IMR-90 (cell line): Measurements from ENCODE around the gene SIM1. TPM values are rescaled to one million over a fixed set of nuclear protein-coding genes. Genes with fewer than 3 reads are reported as not detected.

Experiments
- ATAC-seq: fragments of 200-7000 bp; cut with Tn5 transposase; 2 replicates; pipeline ENCODE4 v1.9.1; 2020; ENCODE audit warnings: low read depth, mild to moderate bottlenecking, moderate library complexity
- BruUV-seq: library from RNA; stranded (reverse); fragments of 400-500 nt; replicated peaks from 2 replicates; lab custom pipeline; 2021; lab: Mats Ljungman, UMichigan
- CTCF ChIA-PET: fragments of 300-600 bp; formaldehyde crosslinking; extraction: SDS; loops from one replicate; lab custom pipeline; 2021; ENCODE audit warnings: antibody characterized with exemption; lab: Yijun Ruan, JAX
- POLR2A ChIA-PET: fragments of 300-600 bp; sonication (Branson Sonifier 250); formaldehyde crosslinking; loops from one replicate; lab custom pipeline; 2022; ENCODE audit warnings: antibody characterized with exemption; ENCODE audit not compliant: unreplicated experiment; lab: Charles Lee
- DNase-seq: peaks from one replicate; pipeline ENCODE4 v3.0.0; 2013
- H2AFZ ChIP-seq: replicated peaks from 2 replicates; pipeline ENCODE3; 2013; ENCODE audit warnings: low read length, mild to moderate bottlenecking; ENCODE audit not compliant: poor library complexity
- H2AK5ac ChIP-seq: 2 replicates; pipeline ENCODE4 v1.6.1; 2013; ENCODE audit warnings: low read depth, low read length, inconsistent platforms
- H2AK9ac ChIP-seq: replicated peaks from 2 replicates; pipeline ENCODE3; 2013; ENCODE audit warnings: mild to moderate bottlenecking, low read depth, low read length, moderate library complexity; ENCODE audit not compliant: poor library complexity
- H2BK120ac ChIP-seq: 2 replicates; pipeline ENCODE4 v1.6.1; 2013; ENCODE audit warnings: low read depth, low read length, inconsistent platforms
- H2BK15ac ChIP-seq: 3 replicates; pipeline ENCODE4 v1.6.1; 2013; ENCODE audit warnings: low read depth, low read length, inconsistent platforms
- H2BK20ac ChIP-seq: 2 replicates; pipeline ENCODE4 v1.6.1; 2013; ENCODE audit warnings: low read depth, mild to moderate bottlenecking, inconsistent platforms, low read length, moderate library complexity
- H2BK5ac ChIP-seq: 2 replicates; pipeline ENCODE4 v1.6.1; 2013; ENCODE audit warnings: mild to moderate bottlenecking, low read depth, low read length, inconsistent platforms; ENCODE audit not compliant: poor library complexity, severe bottlenecking
- H3K14ac ChIP-seq: replicated peaks from 2 replicates; pipeline ENCODE4 v1.6.1; 2013; ENCODE audit warnings: low read depth, low read length, inconsistent platforms
- H3K18ac ChIP-seq: 2 replicates; pipeline ENCODE4 v1.6.1; 2013; ENCODE audit warnings: low read depth, low read length, control low read depth
- H3K23ac ChIP-seq: 2 replicates; pipeline ENCODE4 v1.6.1; 2013; ENCODE audit warnings: low read depth, low read length, inconsistent platforms
- H3K27ac ChIP-seq: 2 replicates; pipeline ENCODE4 v1.5.1; 2013; ENCODE audit warnings: mild to moderate bottlenecking, control low read depth, low read length; ENCODE audit not compliant: insufficient read depth
- H3K27me3 ChIP-seq: 2 replicates; pipeline ENCODE4 v1.6.1; 2013; ENCODE audit warnings: low read length; ENCODE audit not compliant: control insufficient read depth, insufficient read depth
- H3K36me3 ChIP-seq: 2 replicates; pipeline ENCODE4 v1.6.1; 2013; ENCODE audit warnings: low read length, mixed read lengths; ENCODE audit not compliant: control insufficient read depth, insufficient read depth
- H3K4ac ChIP-seq: 2 replicates; pipeline ENCODE4 v1.6.1; 2013; ENCODE audit warnings: low read depth, low read length, inconsistent platforms
- H3K4me1 ChIP-seq: 2 replicates; pipeline ENCODE4 v1.6.1; 2013; ENCODE audit warnings: low read length, mixed read lengths; ENCODE audit not compliant: control insufficient read depth, insufficient read depth
- H3K4me2 ChIP-seq: 2 replicates; pipeline ENCODE4 v1.6.1; 2013; ENCODE audit warnings: low read depth, mild to moderate bottlenecking, control low read depth, low read length, moderate library complexity
- H3K4me3 ChIP-seq: 2 replicates; pipeline ENCODE4 v1.5.1; 2013; ENCODE audit warnings: low read depth, mild to moderate bottlenecking, control low read depth, low read length, moderate library complexity; ENCODE audit not compliant: insufficient read depth
- H3K56ac ChIP-seq: 2 replicates; pipeline ENCODE4 v1.6.1; 2013; ENCODE audit warnings: low read length, inconsistent platforms; ENCODE audit not compliant: insufficient read depth; ENCODE audit errors: extremely low read depth
- H3K79me1 ChIP-seq, 2 experiments: 2 replicates each; pipeline ENCODE4 v1.6.1; 2013; ENCODE audit warnings: low read length in 2 of 2, inconsistent platforms in 1 of 2, low read depth in 1 of 2
- H3K9ac ChIP-seq: 2 replicates; pipeline ENCODE4 v1.6.1; 2013; ENCODE audit warnings: low read depth, low read length, control low read depth
- H3K9me1 ChIP-seq: 2 replicates; pipeline ENCODE4 v1.6.1; 2013; ENCODE audit warnings: low read length, inconsistent platforms; ENCODE audit not compliant: insufficient read depth
- H3K9me3 ChIP-seq: 2 replicates; pipeline ENCODE4 v1.6.1; 2013; ENCODE audit warnings: low read length; ENCODE audit not compliant: control insufficient read depth, insufficient read depth
- H4K20me1 ChIP-seq: 2 replicates; pipeline ENCODE4 v1.6.1; 2013; ENCODE audit warnings: low read length, inconsistent platforms; ENCODE audit not compliant: insufficient read depth
- H4K5ac ChIP-seq: 2 replicates; pipeline ENCODE4 v1.6.1; 2013; ENCODE audit warnings: mild to moderate bottlenecking, low read depth, low read length, control low read depth
- H4K8ac ChIP-seq, 2 experiments: 2 replicates each; pipeline ENCODE4 v1.6.1; 2013; ENCODE audit warnings: low read depth in 2 of 2, low read length in 2 of 2, control low read depth in 1 of 2, inconsistent platforms in 1 of 2
- H4K91ac ChIP-seq: 2 replicates; pipeline ENCODE4 v1.6.1; 2013; ENCODE audit warnings: low read depth, low read length, inconsistent platforms; ENCODE audit not compliant: insufficient read depth
- BHLHE40 ChIP-seq: fragments of 150-350 bp; IDR thresholded peaks from 2 replicates; pipeline ENCODE4 v1.6.1; 2016; ENCODE audit warnings: mild to moderate bottlenecking, low read depth, low read length
- CEBPB ChIP-seq: IDR thresholded peaks from 2 replicates; pipeline ENCODE4 v1.6.1; 2012; ENCODE audit warnings: low read depth, low read length, improper control_type of control experiment
- CHD1 ChIP-seq: IDR thresholded peaks from 2 replicates; pipeline ENCODE4 v1.6.1; 2012; ENCODE audit warnings: low read depth, low read length, improper control_type of control experiment
- FOS ChIP-seq: fragments of 150-350 bp; IDR thresholded peaks from 2 replicates; pipeline ENCODE4 v1.6.1; 2016; ENCODE audit warnings: low read depth, low read length
- MAFK ChIP-seq: IDR thresholded peaks from 2 replicates; pipeline ENCODE4 v1.6.1; 2012; ENCODE audit warnings: low read depth, low read length, improper control_type of control experiment
- MAZ ChIP-seq: IDR thresholded peaks from 2 replicates; pipeline ENCODE4 v1.6.1; 2012; ENCODE audit warnings: low read depth, mild to moderate bottlenecking, low read length, improper control_type of control experiment, moderate library complexity, borderline replicate concordance
- MXI1 ChIP-seq: IDR thresholded peaks from 2 replicates; pipeline ENCODE4 v1.6.1; 2012; ENCODE audit warnings: low read depth, mild to moderate bottlenecking, low read length, moderate library complexity, borderline replicate concordance
- NFE2L2 ChIP-seq: fragments of 150-350 bp; IDR thresholded peaks from 2 replicates; pipeline ENCODE4 v1.6.1; 2016; ENCODE audit warnings: low read depth, mild to moderate bottlenecking, low read length
- POLR2A ChIP-seq: IDR thresholded peaks from 2 replicates; pipeline ENCODE4 v1.6.1; 2012; ENCODE audit warnings: mild to moderate bottlenecking, low read depth, low read length
- RAD21 ChIP-seq: IDR thresholded peaks from 2 replicates; pipeline ENCODE4 v1.6.1; 2012; ENCODE audit warnings: low read length, improper control_type of control experiment
- RCOR1 ChIP-seq: IDR thresholded peaks from 2 replicates; pipeline ENCODE4 v1.6.1; 2012; ENCODE audit warnings: mild to moderate bottlenecking, low read length, improper control_type of control experiment; ENCODE audit not compliant: insufficient replicate concordance
- RFX5 ChIP-seq: IDR thresholded peaks from 2 replicates; pipeline ENCODE4 v1.8.0; 2012; ENCODE audit warnings: low read depth, mild to moderate bottlenecking, low read length, moderate library complexity
- SMC3 ChIP-seq: fragments of 150-350 bp; IDR thresholded peaks from 2 replicates; pipeline ENCODE4 v1.6.1; 2016; ENCODE audit warnings: low read depth, mild to moderate bottlenecking, antibody characterized with exemption, low read length, moderate library complexity
- WGBS, 2 experiments: methylation state at CpG; one replicate each; pipeline versions ENCODE4 v1.1.5 to v1.1.7; 2013; ENCODE audit warnings: missing lambda C conversion rate in 2 of 2; ENCODE audit not compliant: insufficient read length in 1 of 2; ENCODE audit errors: extremely low coverage in 2 of 2; 5-methylcytosine and 5-hydroxymethylcytosine counted together
- dilution Hi-C: fragments of 300-500 bp; cut with HindIII; formaldehyde crosslinking; loops from one replicate; pipeline ENCODE4 v1.14.3; 2018; ENCODE audit warnings: low sequenced_read_pairs; ENCODE audit not compliant: unreplicated experiment
- in situ Hi-C: fragments of 300-500 bp; cut with MboI; formaldehyde crosslinking; loops from 3 replicates; pipeline ENCODE4 v1.14.3; 2019; ENCODE audit warnings: low sequenced_read_pairs, inconsistent platforms, mixed read lengths
- intact Hi-C: fragments of 100-400 bp; cut with micrococcal nuclease; formaldehyde crosslinking; loops from 2 replicates; pipeline ENCODE4 v1.10.0; 2022
- polyA plus RNA-seq, 3 experiments: library from polyadenylated mRNA; depleted of rRNA; stranded (reverse); fragments of >200 nt; gene quantifications; 2 replicates each; pipeline ENCODE4 v1.2.3, GENCODE V29; 2012; ENCODE audit warnings: low replicate concordance in 1 of 3
- total RNA-seq: library from RNA; depleted of rRNA; stranded (reverse); fragments of >200 nt; gene quantifications from 2 replicates; pipeline ENCODE4 v1.2.3, GENCODE V29; 2012
- TF ChIP-seq, protein P1 (sequence below): conservative IDR thresholded peaks from 2 replicates; pipeline ENCODE4 v1.5.1; 2012; ENCODE audit warnings: mild to moderate bottlenecking, low read depth, low read length, improper control_type of control experiment
- TF ChIP-seq, protein P2 (sequence below): fragments of 150-350 bp; IDR thresholded peaks from 2 replicates; pipeline ENCODE4 v1.6.1; 2017; ENCODE audit warnings: mild to moderate bottlenecking, antibody characterized with exemption, low read length, low read depth
- TF ChIP-seq, protein P3 (sequence below): fragments of 150-350 bp; IDR thresholded peaks from 2 replicates; pipeline ENCODE4 v1.6.1; 2016; ENCODE audit warnings: low read depth, mild to moderate bottlenecking, low read length, moderate library complexity, borderline replicate concordance

The SIM1 gene
- total and polyA plus RNA-seq, 2 of the 4 experiments (the other 2 are of a cell fraction): not detected

DNA sequence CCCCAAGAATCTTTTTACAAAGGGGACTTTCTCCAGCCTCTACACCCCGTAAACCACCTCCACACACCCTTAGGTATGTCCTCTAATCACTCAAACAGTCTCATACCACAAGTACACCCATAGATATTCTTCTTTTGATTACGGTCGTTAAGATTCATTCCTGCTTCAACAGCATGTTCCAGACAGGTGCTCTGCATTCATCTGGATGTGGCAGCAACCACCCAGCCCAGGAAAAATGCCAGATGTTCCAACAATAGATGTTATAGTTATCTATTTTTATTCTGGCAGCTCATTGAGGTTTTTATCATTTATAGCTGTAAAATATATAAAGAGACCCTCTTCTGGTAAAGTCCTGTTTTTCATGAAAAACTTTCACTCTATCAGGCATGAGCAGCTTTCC lies 60.7 kb downstream of the SIM1 start:
- Histone ChIP-seq H3K36me3 (no peaks in the 10 kb centered on the region), H3K4me3 (no peak overlapping the region), H3K9ac (no peak overlapping the region), H2BK120ac (no peak overlapping the region), H2BK5ac (no peak overlapping the region), H2BK15ac (no peak overlapping the region), H3K27me3 (peaks cover 8% of the 10 kb centered on the region), H3K4me1 (no peaks in the 10 kb centered on the region), H4K91ac (no peak overlapping the region), H2AK9ac (no peak overlapping the region), H3K18ac (no peak overlapping the region), H3K23ac (no peak overlapping the region), H4K8ac (no peak overlapping the region), H3K27ac (no peak overlapping the region), H3K79me1 (no peaks in the 10 kb centered on the region), H3K9me1 (no peaks in the 10 kb centered on the region), H4K5ac (no peak overlapping the region), H3K56ac (no peak overlapping the region), H3K14ac (no peak overlapping the region), H3K9me3 (no peaks in the 10 kb centered on the region), H3K4ac (no peak overlapping the region), H4K20me1 (no peaks in the 10 kb centered on the region), H2AFZ (no peak overlapping the region), H2AK5ac (no peak overlapping the region), H3K4me2 (no peak overlapping the region), H2BK20ac (no peak overlapping the region)
- in situ Hi-C loops: no loop called here
- ATAC-seq: no peak
- BruUV-seq: no TSS peak
- no CpG with 5 or more reads among the region's 3 CpGs for WGBS, 2 experiments
- POLR2A ChIA-PET: no interaction called here
- no peak for TF ChIP-seq RCOR1
- no peak for TF ChIP-seq CHD1
- TF ChIP-seq FOS: no peak
- no peak for TF ChIP-seq MAFK
- TF ChIP-seq, protein P1, sequence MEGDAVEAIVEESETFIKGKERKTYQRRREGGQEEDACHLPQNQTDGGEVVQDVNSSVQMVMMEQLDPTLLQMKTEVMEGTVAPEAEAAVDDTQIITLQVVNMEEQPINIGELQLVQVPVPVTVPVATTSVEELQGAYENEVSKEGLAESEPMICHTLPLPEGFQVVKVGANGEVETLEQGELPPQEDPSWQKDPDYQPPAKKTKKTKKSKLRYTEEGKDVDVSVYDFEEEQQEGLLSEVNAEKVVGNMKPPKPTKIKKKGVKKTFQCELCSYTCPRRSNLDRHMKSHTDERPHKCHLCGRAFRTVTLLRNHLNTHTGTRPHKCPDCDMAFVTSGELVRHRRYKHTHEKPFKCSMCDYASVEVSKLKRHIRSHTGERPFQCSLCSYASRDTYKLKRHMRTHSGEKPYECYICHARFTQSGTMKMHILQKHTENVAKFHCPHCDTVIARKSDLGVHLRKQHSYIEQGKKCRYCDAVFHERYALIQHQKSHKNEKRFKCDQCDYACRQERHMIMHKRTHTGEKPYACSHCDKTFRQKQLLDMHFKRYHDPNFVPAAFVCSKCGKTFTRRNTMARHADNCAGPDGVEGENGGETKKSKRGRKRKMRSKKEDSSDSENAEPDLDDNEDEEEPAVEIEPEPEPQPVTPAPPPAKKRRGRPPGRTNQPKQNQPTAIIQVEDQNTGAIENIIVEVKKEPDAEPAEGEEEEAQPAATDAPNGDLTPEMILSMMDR: no peak
- TF ChIP-seq, protein P2, sequence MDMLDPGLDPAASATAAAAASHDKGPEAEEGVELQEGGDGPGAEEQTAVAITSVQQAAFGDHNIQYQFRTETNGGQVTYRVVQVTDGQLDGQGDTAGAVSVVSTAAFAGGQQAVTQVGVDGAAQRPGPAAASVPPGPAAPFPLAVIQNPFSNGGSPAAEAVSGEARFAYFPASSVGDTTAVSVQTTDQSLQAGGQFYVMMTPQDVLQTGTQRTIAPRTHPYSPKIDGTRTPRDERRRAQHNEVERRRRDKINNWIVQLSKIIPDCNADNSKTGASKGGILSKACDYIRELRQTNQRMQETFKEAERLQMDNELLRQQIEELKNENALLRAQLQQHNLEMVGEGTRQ: no peak
- TF ChIP-seq MXI1: no peak
- TF ChIP-seq CEBPB: no peak
- TF ChIP-seq MAZ: no peak
- TF ChIP-seq BHLHE40: no peak
- TF ChIP-seq RAD21: no peak
- no peak for TF ChIP-seq RFX5
- no peak for TF ChIP-seq POLR2A
- no peak for TF ChIP-seq NFE2L2
- TF ChIP-seq SMC3: no peak
- TF ChIP-seq, protein P3, sequence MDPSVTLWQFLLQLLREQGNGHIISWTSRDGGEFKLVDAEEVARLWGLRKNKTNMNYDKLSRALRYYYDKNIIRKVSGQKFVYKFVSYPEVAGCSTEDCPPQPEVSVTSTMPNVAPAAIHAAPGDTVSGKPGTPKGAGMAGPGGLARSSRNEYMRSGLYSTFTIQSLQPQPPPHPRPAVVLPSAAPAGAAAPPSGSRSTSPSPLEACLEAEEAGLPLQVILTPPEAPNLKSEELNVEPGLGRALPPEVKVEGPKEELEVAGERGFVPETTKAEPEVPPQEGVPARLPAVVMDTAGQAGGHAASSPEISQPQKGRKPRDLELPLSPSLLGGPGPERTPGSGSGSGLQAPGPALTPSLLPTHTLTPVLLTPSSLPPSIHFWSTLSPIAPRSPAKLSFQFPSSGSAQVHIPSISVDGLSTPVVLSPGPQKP: no peak
- CTCF ChIA-PET: no interaction called here
- dilution Hi-C loops: no loop called here
- intact Hi-C loops: no loop called here
- DNase-seq: no peak
